ENCODE measurements around the gene POU3F1. TPM values are rescaled to one million over a fixed set of nuclear protein-coding genes. Genes with fewer than 3 reads are reported as not detected.

Gene POU3F1
- total RNA-seq, 1 experiment from 2014 or later = 5.8 TPM

GRCh38 chr1:38061290-38061689, 14.7 kb upstream of the POU3F1 start:
- no peak overlapping the region for H2BK20ac ChIP-seq (ENCODE audit: low read depth, low read length, poor library complexity, severe bottlenecking)
- no peak overlapping the region for H3K23ac ChIP-seq (ENCODE audit: insufficient read length, low read depth, low read length)
- H4K5ac ChIP-seq (ENCODE audit: insufficient read length, low read depth, low read length) = no peak overlapping the region
- H3K56ac ChIP-seq (ENCODE audit: insufficient read length, low read depth, low read length) = no peak overlapping the region
- no peak overlapping the region for H3K4me2 ChIP-seq (ENCODE audit: insufficient read depth, insufficient read length, low read length)
- TF ChIP-seq, protein P1, sequence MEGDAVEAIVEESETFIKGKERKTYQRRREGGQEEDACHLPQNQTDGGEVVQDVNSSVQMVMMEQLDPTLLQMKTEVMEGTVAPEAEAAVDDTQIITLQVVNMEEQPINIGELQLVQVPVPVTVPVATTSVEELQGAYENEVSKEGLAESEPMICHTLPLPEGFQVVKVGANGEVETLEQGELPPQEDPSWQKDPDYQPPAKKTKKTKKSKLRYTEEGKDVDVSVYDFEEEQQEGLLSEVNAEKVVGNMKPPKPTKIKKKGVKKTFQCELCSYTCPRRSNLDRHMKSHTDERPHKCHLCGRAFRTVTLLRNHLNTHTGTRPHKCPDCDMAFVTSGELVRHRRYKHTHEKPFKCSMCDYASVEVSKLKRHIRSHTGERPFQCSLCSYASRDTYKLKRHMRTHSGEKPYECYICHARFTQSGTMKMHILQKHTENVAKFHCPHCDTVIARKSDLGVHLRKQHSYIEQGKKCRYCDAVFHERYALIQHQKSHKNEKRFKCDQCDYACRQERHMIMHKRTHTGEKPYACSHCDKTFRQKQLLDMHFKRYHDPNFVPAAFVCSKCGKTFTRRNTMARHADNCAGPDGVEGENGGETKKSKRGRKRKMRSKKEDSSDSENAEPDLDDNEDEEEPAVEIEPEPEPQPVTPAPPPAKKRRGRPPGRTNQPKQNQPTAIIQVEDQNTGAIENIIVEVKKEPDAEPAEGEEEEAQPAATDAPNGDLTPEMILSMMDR (conservative IDR thresholded peaks at IDR 0.05) = no peak
- no peaks in the 10 kb centered on the region for H3K23me2 ChIP-seq (ENCODE audit: insufficient read length, low read depth, low read length, poor library complexity, severe bottlenecking)
- H3K9ac ChIP-seq (ENCODE audit: extremely low read depth, insufficient read length, low read length) = no peak overlapping the region
- H3K9me3 ChIP-seq (ENCODE audit: control insufficient read depth, low read depth, low read length) = no peaks in the 10 kb centered on the region
- H2BK15ac ChIP-seq (ENCODE audit: low read depth, low read length) = no peak overlapping the region
- H3K79me1 ChIP-seq (ENCODE audit: insufficient read depth, low read depth, low read length, poor library complexity, severe bottlenecking) = no peaks in the 10 kb centered on the region
- no peak overlapping the region for H3K18ac ChIP-seq (ENCODE audit: insufficient read length, low read depth, low read length)
- Mint-ChIP-seq H3K36me3 (ENCODE audit: insufficient read depth in 1 of 3, low read depth in 3 of 3) (peaks cover 0 to 9% (median 0%) of the 10 kb centered on the region in 3 experiments; a peak in 4 of 7 replicates), H3K4me3 (no peak overlapping the region), H3K27me3 (ENCODE audit: low read depth) (peaks cover 10% of the 10 kb centered on the region), H3K9me3 (peaks cover 0 to 3% of the 10 kb centered on the region in 2 experiments; a peak in 1 of 5 replicates), H3K4me1 (peaks cover 34 to 44% of the 10 kb centered on the region in 2 experiments), H3K27ac (no peak overlapping the region)
- H3K79me2 ChIP-seq (ENCODE audit: insufficient read depth, low read length) = no peaks in the 10 kb centered on the region
- H2BK5ac ChIP-seq (ENCODE audit: insufficient read length, low read length) = no peak overlapping the region
- H2AFZ ChIP-seq (ENCODE audit: low read length) = no peak overlapping the region
- H3K27ac ChIP-seq (ENCODE audit: insufficient read length, low read depth, low read length) = no peak overlapping the region
- H4K20me1 ChIP-seq (ENCODE audit: control insufficient read depth, insufficient read depth, insufficient read length) = no peaks in the 10 kb centered on the region
- H4K91ac ChIP-seq (ENCODE audit: insufficient read length, low read depth, low read length) = no peak overlapping the region
- no peak overlapping the region for H3K14ac ChIP-seq (ENCODE audit: insufficient read depth, low read length)
- H2AK5ac ChIP-seq (ENCODE audit: insufficient read length, low read length) = no peak overlapping the region
- H3K4ac ChIP-seq (ENCODE audit: low read depth, low read length) = no peak overlapping the region
- DNase-seq = no peak
- no peak overlapping the region for H2BK120ac ChIP-seq (ENCODE audit: low read depth, low read length, poor library complexity, severe bottlenecking)
- no peak overlapping the region for H3T11ph ChIP-seq (ENCODE audit: low read length)
- H4K8ac ChIP-seq (replicated peaks; ENCODE audit: insufficient read length, low read depth, low read length) = no peak overlapping the region
- peaks cover 2% of the 10 kb centered on the region; the same call in 1 of the 2 replicates for H3K4me1 ChIP-seq (ENCODE audit: insufficient read depth, low read length)
- WGBS (ENCODE audit: extremely low coverage, insufficient read length, low lambda C conversion rate) = no CpG with 5 or more reads among the region's 1 CpG
- H3K27me3 ChIP-seq (ENCODE audit: insufficient read depth, low read length) = no peaks in the 10 kb centered on the region
- H2BK12ac ChIP-seq (ENCODE audit: insufficient read length, low read depth, low read length) = no peak overlapping the region

Measured in H9 (cell line).